ENCODE data around the gene NME2. TPM values are rescaled to one million over a fixed set of nuclear protein-coding genes. Genes with fewer than 3 reads are reported as not detected.

NME2 gene
- total and polyA plus RNA-seq, 11 donors: 171 to 813 (median 289) TPM

DNA sequence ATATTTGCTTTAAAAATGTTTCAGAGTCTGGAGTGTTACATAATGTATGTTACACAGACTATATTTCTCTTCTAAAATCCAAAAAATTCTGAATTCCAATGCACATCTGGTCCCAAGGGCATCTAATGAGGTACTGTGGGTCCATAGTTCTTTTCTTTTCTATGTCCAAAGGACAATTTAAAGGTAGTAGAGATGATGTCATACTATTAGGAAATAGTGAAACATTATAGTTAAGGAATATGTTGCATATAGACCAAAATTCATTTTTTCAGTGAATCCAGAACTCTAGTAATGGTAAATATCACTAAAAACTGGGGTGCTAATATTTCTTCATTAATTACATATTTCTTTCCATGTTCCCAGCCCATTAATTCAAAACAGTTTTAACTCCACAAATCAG lies 23.0 kb downstream of the NME2 start:
- peak overlapping the region in 1 of 12 donors; percentile 16 for H3K27ac ChIP-seq
- ATAC-seq (no peak), DNase-seq (no peak)
- no peaks in the 10 kb centered on the region for H3K27me3 ChIP-seq
- TF ChIP-seq, protein P1, sequence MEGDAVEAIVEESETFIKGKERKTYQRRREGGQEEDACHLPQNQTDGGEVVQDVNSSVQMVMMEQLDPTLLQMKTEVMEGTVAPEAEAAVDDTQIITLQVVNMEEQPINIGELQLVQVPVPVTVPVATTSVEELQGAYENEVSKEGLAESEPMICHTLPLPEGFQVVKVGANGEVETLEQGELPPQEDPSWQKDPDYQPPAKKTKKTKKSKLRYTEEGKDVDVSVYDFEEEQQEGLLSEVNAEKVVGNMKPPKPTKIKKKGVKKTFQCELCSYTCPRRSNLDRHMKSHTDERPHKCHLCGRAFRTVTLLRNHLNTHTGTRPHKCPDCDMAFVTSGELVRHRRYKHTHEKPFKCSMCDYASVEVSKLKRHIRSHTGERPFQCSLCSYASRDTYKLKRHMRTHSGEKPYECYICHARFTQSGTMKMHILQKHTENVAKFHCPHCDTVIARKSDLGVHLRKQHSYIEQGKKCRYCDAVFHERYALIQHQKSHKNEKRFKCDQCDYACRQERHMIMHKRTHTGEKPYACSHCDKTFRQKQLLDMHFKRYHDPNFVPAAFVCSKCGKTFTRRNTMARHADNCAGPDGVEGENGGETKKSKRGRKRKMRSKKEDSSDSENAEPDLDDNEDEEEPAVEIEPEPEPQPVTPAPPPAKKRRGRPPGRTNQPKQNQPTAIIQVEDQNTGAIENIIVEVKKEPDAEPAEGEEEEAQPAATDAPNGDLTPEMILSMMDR (IDR thresholded peaks at IDR 0.05): no peak
- TF ChIP-seq POLR2A (IDR thresholded peaks at IDR 0.05): no peak
- peaks cover 0 to 99% (median 87%) of the 10 kb centered on the region in 9 donors for H3K36me3 ChIP-seq
- H3K4me1 ChIP-seq: peaks cover 0 to 4% (median 0%) of the 10 kb centered on the region in 12 donors
- intact Hi-C loops (cut with DNase I): no loop called here
- no peak overlapping the region for H3K4me3 ChIP-seq
- no peaks in the 10 kb centered on the region for H3K9me3 ChIP-seq

DNA sequence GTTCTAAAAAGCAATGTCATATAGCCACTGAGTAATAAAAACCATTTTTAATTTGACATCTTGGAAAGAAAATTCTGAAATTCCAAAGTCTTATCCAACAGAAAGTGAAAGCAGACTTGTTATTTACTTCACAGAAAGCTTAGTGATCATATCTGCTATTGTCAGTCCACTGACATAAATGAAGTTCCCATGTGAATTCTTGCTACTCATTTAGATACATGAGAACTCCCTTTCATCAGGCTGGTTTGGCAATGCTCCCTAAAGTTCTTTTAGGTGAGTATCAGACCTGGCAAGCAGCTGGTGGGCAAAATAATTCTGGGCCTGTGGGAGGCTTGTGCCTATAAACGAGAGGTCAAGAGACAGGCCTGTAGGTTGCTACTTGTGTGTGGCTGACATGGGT lies 23.4 kb downstream of the NME2 start:
- intact Hi-C loops (cut with DNase I): no loop called here
- DNase-seq (no peak), ATAC-seq (no peak)
- H3K36me3 ChIP-seq: peaks cover 0 to 99% (median 87%) of the 10 kb centered on the region in 9 donors
- no peak overlapping the region for H3K4me3 ChIP-seq
- no peaks in the 10 kb centered on the region for H3K9me3 ChIP-seq
- H3K4me1 ChIP-seq: peaks cover 0 to 4% (median 0%) of the 10 kb centered on the region in 12 donors
- TF ChIP-seq POLR2A (IDR thresholded peaks at IDR 0.05): no peak
- TF ChIP-seq, protein P1 (IDR thresholded peaks at IDR 0.05): no peak
- H3K27me3 ChIP-seq: no peaks in the 10 kb centered on the region
- WGBS, 4 donors: 41 to 67% (median 49%) methylated on average over 1 of the region's 1 CpG
- peak overlapping the region in 1 of 12 donors; percentile 16 for H3K27ac ChIP-seq

DNA sequence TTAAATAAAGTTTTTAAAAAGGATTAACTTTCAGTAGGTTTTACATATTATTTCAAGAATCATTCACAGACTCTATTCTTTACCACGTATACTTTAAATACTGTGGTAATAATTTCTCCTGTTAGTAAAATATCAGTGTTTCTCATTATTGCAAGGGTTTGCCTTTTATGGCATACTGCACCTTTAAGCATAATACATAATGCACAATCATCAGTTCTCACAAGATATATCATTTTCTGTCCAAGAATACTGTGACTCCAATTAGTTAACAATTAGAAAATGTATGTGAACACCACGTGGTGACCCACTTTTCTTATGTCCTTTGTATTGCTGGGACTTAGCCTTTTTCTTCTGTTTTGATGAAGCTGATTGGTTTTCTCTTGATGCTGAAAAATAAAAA lies 25.7 kb downstream of the NME2 start:
- ATAC-seq (no peak), DNase-seq (no peak)
- Histone ChIP-seq H3K36me3 (peaks cover 2 to 99% (median 89%) of the 10 kb centered on the region in 9 donors), H3K27ac (no peak overlapping the region), H3K9me3 (no peaks in the 10 kb centered on the region), H3K4me1 (peaks cover 0 to 4% (median 0%) of the 10 kb centered on the region in 12 donors), H3K4me3 (no peak overlapping the region), H3K27me3 (no peaks in the 10 kb centered on the region)
- WGBS, 4 donors: 92 to 94% (median 93%) methylated on average over 2 of the region's 2 CpGs
- intact Hi-C loops (cut with DNase I): no loop called here
- no peak for TF ChIP-seq POLR2A (IDR thresholded peaks at IDR 0.05)
- TF ChIP-seq, protein P1 (IDR thresholded peaks at IDR 0.05): no peak

DNA sequence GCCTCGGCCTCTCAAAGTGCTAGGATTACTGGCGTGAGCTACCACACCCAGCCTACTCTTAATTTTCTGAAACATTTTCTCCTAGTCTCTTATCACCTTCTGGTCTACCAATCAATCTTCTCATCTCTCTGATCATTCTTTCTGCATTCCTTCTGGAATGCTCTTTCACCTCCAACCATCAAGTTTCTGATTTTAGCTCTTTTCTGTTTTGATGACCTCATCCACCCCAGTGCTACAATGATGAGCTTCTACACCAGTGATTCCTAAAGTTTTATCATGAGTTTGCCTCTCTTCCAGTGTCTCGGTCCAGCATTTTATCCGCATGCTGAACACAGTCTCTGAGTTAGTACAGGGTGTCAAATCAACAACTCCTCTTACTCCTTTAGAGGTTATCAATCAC lies 31.5 kb downstream of the NME2 start:
- intact Hi-C loops (cut with DNase I): no loop called here
- TF ChIP-seq, protein P1 (IDR thresholded peaks at IDR 0.05): no peak
- TF ChIP-seq POLR2A (IDR thresholded peaks at IDR 0.05): no peak
- no peak for DNase-seq
- Histone ChIP-seq H3K27me3 (no peaks in the 10 kb centered on the region), H3K9me3 (no peaks in the 10 kb centered on the region), H3K36me3 (peaks cover 2 to 99% (median 94%) of the 10 kb centered on the region in 9 donors), H3K27ac (no peak overlapping the region), H3K4me3 (no peak overlapping the region), H3K4me1 (no peaks in the 10 kb centered on the region)
- ATAC-seq: no peak
- 88 to 98% (median 95%) methylated on average over 3 to 4 of the region's 4 CpGs for WGBS, 4 donors
